Right kidney (tissue), 1 donor: Measurements from ENCODE around the gene HIRA.
"Not testable (repeated sequence)": the region's sequence is repeated elsewhere in the genome, so short reads cannot be mapped to it uniquely, and the experiment has no call there.

Experiments used
- DNase-seq: peaks from one replicate; pipeline ENCODE4 v3.0.0-alpha.2; 2016

Gene HIRA

GRCh38 chr22:19464546-19464945, 33.0 kb upstream of the HIRA start:
- DNase-seq = no peak

- DNase-seq = no peak
Observed at GRCh38 chr22:19463491-19464469, 32.2 kb upstream of the HIRA start.

GRCh38 chr22:19463008-19463407, 31.5 kb upstream of the HIRA start:
- DNase-seq = no peak

- no peak for DNase-seq
Observed at GRCh38 chr22:19461506-19461905, 30.0 kb upstream of the HIRA start.

- DNase-seq = no peak
Observed at GRCh38 chr22:19460036-19460435, 28.5 kb upstream of the HIRA start.

GRCh38 chr22:19457828-19458428, 26.4 kb upstream of the HIRA start:
- no peak for DNase-seq

GRCh38 chr22:19456541-19456940, 25.0 kb upstream of the HIRA start:
- no peak for DNase-seq

- no peak for DNase-seq
Observed at GRCh38 chr22:19455585-19456370, 24.2 kb upstream of the HIRA start.

- DNase-seq = no peak
Observed at GRCh38 chr22:19455033-19455432, 23.5 kb upstream of the HIRA start.

- DNase-seq = no peak
Observed at GRCh38 chr22:19454156-19454555, 22.6 kb upstream of the HIRA start.

- DNase-seq = no peak
Observed at GRCh38 chr22:19453718-19454117, 22.2 kb upstream of the HIRA start.

- no peak for DNase-seq
Observed at GRCh38 chr22:19451570-19451969, 20.0 kb upstream of the HIRA start.

- DNase-seq = no peak
Observed at GRCh38 chr22:19450363-19451175, 19.0 kb upstream of the HIRA start.

GRCh38 chr22:19449422-19449767, 17.9 kb upstream of the HIRA start:
- DNase-seq = no peak

- peak; percentile 1 for DNase-seq
Observed at GRCh38 chr22:19448739-19449421, 17.3 kb upstream of the HIRA start.

- no peak for DNase-seq
Observed at GRCh38 chr22:19448076-19448607, 16.6 kb upstream of the HIRA start.

- peak; percentile 90 for DNase-seq
Observed at GRCh38 chr22:19447330-19448075, 16.0 kb upstream of the HIRA start, which contains the start of gene C22orf39. C22orf39 (minus strand) TSS chr22:19447711; CDS start chr22:19447688, 23 bp downstream.

GRCh38 chr22:19446603-19447329, 15.2 kb upstream of the HIRA start:
- peak; percentile 2 for DNase-seq

GRCh38 chr22:19445279-19445982, 13.9 kb upstream of the HIRA start:
- not testable (repeated sequence) for DNase-seq
